GM23338 (cell line): ENCODE results near the gene FUZ. TPM values are rescaled to one million over a fixed set of nuclear protein-coding genes. Genes with fewer than 3 reads are reported as not detected.

Source experiments
- ATAC-seq: fragments of 200-7000 bp; cut with Tn5 transposase; 3 replicates; pipeline ENCODE4 v1.9.1; 2020
- DNase-seq: peaks from one replicate; pipeline ENCODE4 v3.0.0-alpha.2; 2015; ENCODE audit warnings: low spot score
- H2AFZ ChIP-seq: fragments of 200-600 bp; sonication (generic); 2 replicates; pipeline ENCODE4 v1.8.0; 2016; ENCODE audit warnings: antibody characterized with exemption, mild to moderate bottlenecking, moderate library complexity
- H3F3A ChIP-seq: fragments of 200-600 bp; sonication (generic); replicated peaks from 2 replicates; pipeline ENCODE4 v1.8.0; 2017; ENCODE audit warnings: antibody characterized with exemption, mixed run types, low read depth
- H3K27ac ChIP-seq: fragments of 200-600 bp; sonication (generic); 2 replicates; pipeline ENCODE4 v1.6.1; 2016; ENCODE audit warnings: low read depth
- H3K27me3 ChIP-seq: fragments of 200-600 bp; sonication (generic); 2 replicates; pipeline ENCODE4 v1.8.0; 2016; ENCODE audit warnings: mild to moderate bottlenecking, mixed run types, moderate library complexity; ENCODE audit not compliant: insufficient read depth
- H3K36me3 ChIP-seq: fragments of 200-600 bp; sonication (generic); 2 replicates; pipeline ENCODE4 v1.8.0; 2016; ENCODE audit warnings: mild to moderate bottlenecking; ENCODE audit not compliant: insufficient read depth
- H3K4me1 ChIP-seq: fragments of 200-600 bp; sonication (generic); 2 replicates; pipeline ENCODE4 v1.8.0; 2016; ENCODE audit warnings: mild to moderate bottlenecking, moderate library complexity; ENCODE audit not compliant: insufficient read depth
- H3K4me2 ChIP-seq: fragments of 200-600 bp; sonication (generic); 2 replicates; pipeline ENCODE4 v1.7.1; 2017; ENCODE audit warnings: mixed run types
- H3K4me3 ChIP-seq: fragments of 200-600 bp; sonication (generic); 2 replicates; pipeline ENCODE4 v1.6.1; 2016; ENCODE audit warnings: mixed run types
- H3K79me2 ChIP-seq: fragments of 200-600 bp; sonication (generic); replicated peaks from 2 replicates; pipeline ENCODE4 v1.8.0; 2017; ENCODE audit warnings: mild to moderate bottlenecking; ENCODE audit not compliant: insufficient read depth
- H3K9me2 ChIP-seq: fragments of 200-600 bp; sonication (generic); 2 replicates; pipeline ENCODE4 v1.8.0; 2017; ENCODE audit not compliant: insufficient read depth
- H4K20me1 ChIP-seq: fragments of 200-600 bp; sonication (generic); replicated peaks from 2 replicates; pipeline ENCODE4 v1.8.0; 2017; ENCODE audit warnings: mild to moderate bottlenecking; ENCODE audit not compliant: insufficient read depth
- H3K27ac Mint-ChIP-seq: 2 replicates; pipeline ENCODE4 v1.8.0; 2020; ENCODE audit warnings: inconsistent platforms, mild to moderate bottlenecking, moderate library complexity, mixed read lengths
- H3K27me3 Mint-ChIP-seq: 3 replicates; pipeline ENCODE4 v1.8.0; 2022; ENCODE audit warnings: low read depth, mild to moderate bottlenecking, moderate library complexity, mixed read lengths, inconsistent platforms; ENCODE audit not compliant: insufficient read depth, poor library complexity
- H3K36me3 Mint-ChIP-seq: 3 replicates; pipeline ENCODE4 v1.8.0; 2021; ENCODE audit warnings: low read depth, mild to moderate bottlenecking, inconsistent platforms, moderate library complexity, mixed read lengths
- H3K4me1 Mint-ChIP-seq: 3 replicates; pipeline ENCODE4 v1.8.0; 2020; ENCODE audit warnings: mild to moderate bottlenecking, inconsistent platforms, mixed read lengths
- H3K4me3 Mint-ChIP-seq: 3 replicates; pipeline ENCODE4 v1.8.0; 2021; ENCODE audit warnings: moderate library complexity, mild to moderate bottlenecking, inconsistent platforms, mixed read lengths
- H3K9me3 Mint-ChIP-seq: 3 replicates; pipeline ENCODE4 v1.8.0; 2020; ENCODE audit warnings: moderate library complexity, mild to moderate bottlenecking, inconsistent platforms, mixed read lengths
- EZH2 ChIP-seq: fragments of 200-600 bp; sonication (generic); IDR thresholded peaks from one replicate; pipeline ENCODE4 v1.8.0; 2017; ENCODE audit warnings: antibody characterized with exemption, mild to moderate bottlenecking, low read depth; ENCODE audit not compliant: unreplicated experiment
- EZH2phosphoT487 ChIP-seq: fragments of 200-600 bp; sonication (generic); IDR thresholded peaks from one replicate; pipeline ENCODE4 v1.8.1; 2018; ENCODE audit warnings: antibody characterized with exemption; ENCODE audit not compliant: unreplicated experiment
- NANOG ChIP-seq: IDR thresholded peaks from 2 replicates; pipeline ENCODE4 v1.6.1; 2016; ENCODE audit warnings: antibody characterized with exemption, borderline replicate concordance
- POLR2AphosphoS5 ChIP-seq: IDR thresholded peaks from 2 replicates; pipeline ENCODE4 v1.6.1; 2016; ENCODE audit warnings: antibody characterized with exemption, low read depth
- STAT1 ChIP-seq: IDR thresholded peaks from one replicate; pipeline ENCODE4 v1.6.1; 2016; ENCODE audit warnings: antibody characterized with exemption; ENCODE audit not compliant: unreplicated experiment
- ZNF114 ChIP-seq: fragments of 250-450 bp; sonication (Bioruptor Pico); IDR thresholded peaks from 2 replicates; pipeline ENCODE4 v1.5.0; 2020; ENCODE audit warnings: mild to moderate bottlenecking, moderate library complexity
- polyA plus RNA-seq: library from polyadenylated mRNA; unstranded; fragments of >200 nt; fragmentation: Nextera tagmentation; extraction: Ambion mirVana; gene quantifications from 2 replicates; pipeline ENCODE4 v1.2.1, GENCODE V29; 2016
- total RNA-seq: library from RNA; depleted of rRNA; stranded (reverse); fragments of >200 nt; shearing (Covaris generic); gene quantifications from 2 replicates; pipeline ENCODE4 v1.2.3, GENCODE V29; 2014
- TF ChIP-seq, protein P1 (sequence below): IDR thresholded peaks from 2 replicates; pipeline ENCODE4 v1.6.1; 2016; ENCODE audit warnings: antibody characterized with exemption
- TF ChIP-seq, protein P2 (sequence below): IDR thresholded peaks from one replicate; pipeline ENCODE4 v1.6.1; 2018; ENCODE audit warnings: antibody characterized with exemption; ENCODE audit not compliant: unreplicated experiment
- TF ChIP-seq, protein P3 (sequence below), 2 experiments: fragments of 200-600 bp in 1 of 2; sonication (generic) in 1 of 2; conservative IDR thresholded peaks; 2 replicates each; pipeline versions ENCODE4 v1.5.1 to v1.6.1; 2016 to 2017; ENCODE audit warnings: antibody characterized with exemption in 2 of 2, low read depth in 2 of 2, mild to moderate bottlenecking in 2 of 2, moderate library complexity in 1 of 2
- TF ChIP-seq, protein P4 (sequence below): fragments of 250-450 bp; sonication (Bioruptor Pico); IDR thresholded peaks from 2 replicates; pipeline ENCODE4 v1.5.0; 2020; ENCODE audit warnings: mild to moderate bottlenecking, moderate library complexity

The FUZ gene
- total and polyA plus RNA-seq, 2 experiments from 2014 or later: 24.3 to 34.8 TPM

DNA sequence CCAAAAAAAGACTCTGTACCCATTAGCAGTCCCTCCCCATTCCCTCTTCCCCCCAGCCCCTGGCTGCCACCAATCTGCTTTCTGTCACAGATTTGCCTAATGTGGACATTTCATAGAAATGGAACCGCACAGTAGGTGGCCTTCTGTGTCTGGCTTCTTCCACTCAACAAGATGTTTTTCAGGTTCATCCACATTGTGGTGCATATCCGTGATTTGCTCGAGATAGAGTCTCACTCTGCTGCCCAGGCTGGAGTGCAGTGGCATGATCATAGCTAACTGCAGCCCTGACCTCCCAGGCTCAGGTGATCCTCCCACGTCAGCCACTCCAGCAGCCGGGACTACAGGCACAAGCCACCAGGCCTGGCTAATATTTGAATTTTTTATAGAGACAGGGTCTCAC lies 25.3 kb downstream of the FUZ start:
- Histone ChIP-seq H3K36me3 (peaks cover 11% of the 10 kb centered on the region; the same call in 1 of the 2 replicates), H2AFZ (no peak overlapping the region), H3K79me2 (no peaks in the 10 kb centered on the region; the same call in 1 of the 2 replicates), H3F3A (no peaks in the 10 kb centered on the region), H4K20me1 (peaks cover 4% of the 10 kb centered on the region), H3K27ac (no peak overlapping the region), H3K4me1 (no peaks in the 10 kb centered on the region), H3K9me2 (no peaks in the 10 kb centered on the region), H3K27me3 (no peaks in the 10 kb centered on the region), H3K4me2 (no peak overlapping the region), H3K4me3 (no peak overlapping the region)
- Mint-ChIP-seq H3K4me3 (no peak overlapping the region), H3K27me3 (peaks cover 10% of the 10 kb centered on the region), H3K4me1 (no peaks in the 10 kb centered on the region), H3K36me3 (peaks cover 44% of the 10 kb centered on the region), H3K27ac (no peak overlapping the region), H3K9me3 (peaks cover 3% of the 10 kb centered on the region; the same call in 1 of the 3 replicates)
- DNase-seq (no peak), ATAC-seq (no peak)
- no peak for TF ChIP-seq ZNF114
- TF ChIP-seq, protein P1, sequence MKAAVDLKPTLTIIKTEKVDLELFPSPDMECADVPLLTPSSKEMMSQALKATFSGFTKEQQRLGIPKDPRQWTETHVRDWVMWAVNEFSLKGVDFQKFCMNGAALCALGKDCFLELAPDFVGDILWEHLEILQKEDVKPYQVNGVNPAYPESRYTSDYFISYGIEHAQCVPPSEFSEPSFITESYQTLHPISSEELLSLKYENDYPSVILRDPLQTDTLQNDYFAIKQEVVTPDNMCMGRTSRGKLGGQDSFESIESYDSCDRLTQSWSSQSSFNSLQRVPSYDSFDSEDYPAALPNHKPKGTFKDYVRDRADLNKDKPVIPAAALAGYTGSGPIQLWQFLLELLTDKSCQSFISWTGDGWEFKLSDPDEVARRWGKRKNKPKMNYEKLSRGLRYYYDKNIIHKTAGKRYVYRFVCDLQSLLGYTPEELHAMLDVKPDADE: no peak
- no peak for TF ChIP-seq EZH2phosphoT487
- TF ChIP-seq, protein P2, sequence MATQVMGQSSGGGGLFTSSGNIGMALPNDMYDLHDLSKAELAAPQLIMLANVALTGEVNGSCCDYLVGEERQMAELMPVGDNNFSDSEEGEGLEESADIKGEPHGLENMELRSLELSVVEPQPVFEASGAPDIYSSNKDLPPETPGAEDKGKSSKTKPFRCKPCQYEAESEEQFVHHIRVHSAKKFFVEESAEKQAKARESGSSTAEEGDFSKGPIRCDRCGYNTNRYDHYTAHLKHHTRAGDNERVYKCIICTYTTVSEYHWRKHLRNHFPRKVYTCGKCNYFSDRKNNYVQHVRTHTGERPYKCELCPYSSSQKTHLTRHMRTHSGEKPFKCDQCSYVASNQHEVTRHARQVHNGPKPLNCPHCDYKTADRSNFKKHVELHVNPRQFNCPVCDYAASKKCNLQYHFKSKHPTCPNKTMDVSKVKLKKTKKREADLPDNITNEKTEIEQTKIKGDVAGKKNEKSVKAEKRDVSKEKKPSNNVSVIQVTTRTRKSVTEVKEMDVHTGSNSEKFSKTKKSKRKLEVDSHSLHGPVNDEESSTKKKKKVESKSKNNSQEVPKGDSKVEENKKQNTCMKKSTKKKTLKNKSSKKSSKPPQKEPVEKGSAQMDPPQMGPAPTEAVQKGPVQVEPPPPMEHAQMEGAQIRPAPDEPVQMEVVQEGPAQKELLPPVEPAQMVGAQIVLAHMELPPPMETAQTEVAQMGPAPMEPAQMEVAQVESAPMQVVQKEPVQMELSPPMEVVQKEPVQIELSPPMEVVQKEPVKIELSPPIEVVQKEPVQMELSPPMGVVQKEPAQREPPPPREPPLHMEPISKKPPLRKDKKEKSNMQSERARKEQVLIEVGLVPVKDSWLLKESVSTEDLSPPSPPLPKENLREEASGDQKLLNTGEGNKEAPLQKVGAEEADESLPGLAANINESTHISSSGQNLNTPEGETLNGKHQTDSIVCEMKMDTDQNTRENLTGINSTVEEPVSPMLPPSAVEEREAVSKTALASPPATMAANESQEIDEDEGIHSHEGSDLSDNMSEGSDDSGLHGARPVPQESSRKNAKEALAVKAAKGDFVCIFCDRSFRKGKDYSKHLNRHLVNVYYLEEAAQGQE: no peak
- no peak for TF ChIP-seq NANOG
- no peak for TF ChIP-seq STAT1
- TF ChIP-seq, protein P3, sequence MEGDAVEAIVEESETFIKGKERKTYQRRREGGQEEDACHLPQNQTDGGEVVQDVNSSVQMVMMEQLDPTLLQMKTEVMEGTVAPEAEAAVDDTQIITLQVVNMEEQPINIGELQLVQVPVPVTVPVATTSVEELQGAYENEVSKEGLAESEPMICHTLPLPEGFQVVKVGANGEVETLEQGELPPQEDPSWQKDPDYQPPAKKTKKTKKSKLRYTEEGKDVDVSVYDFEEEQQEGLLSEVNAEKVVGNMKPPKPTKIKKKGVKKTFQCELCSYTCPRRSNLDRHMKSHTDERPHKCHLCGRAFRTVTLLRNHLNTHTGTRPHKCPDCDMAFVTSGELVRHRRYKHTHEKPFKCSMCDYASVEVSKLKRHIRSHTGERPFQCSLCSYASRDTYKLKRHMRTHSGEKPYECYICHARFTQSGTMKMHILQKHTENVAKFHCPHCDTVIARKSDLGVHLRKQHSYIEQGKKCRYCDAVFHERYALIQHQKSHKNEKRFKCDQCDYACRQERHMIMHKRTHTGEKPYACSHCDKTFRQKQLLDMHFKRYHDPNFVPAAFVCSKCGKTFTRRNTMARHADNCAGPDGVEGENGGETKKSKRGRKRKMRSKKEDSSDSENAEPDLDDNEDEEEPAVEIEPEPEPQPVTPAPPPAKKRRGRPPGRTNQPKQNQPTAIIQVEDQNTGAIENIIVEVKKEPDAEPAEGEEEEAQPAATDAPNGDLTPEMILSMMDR (conservative IDR thresholded peaks at IDR 0.05; ENCODE audit: low read depth in 2 of 2): no peak
- TF ChIP-seq, protein P4, sequence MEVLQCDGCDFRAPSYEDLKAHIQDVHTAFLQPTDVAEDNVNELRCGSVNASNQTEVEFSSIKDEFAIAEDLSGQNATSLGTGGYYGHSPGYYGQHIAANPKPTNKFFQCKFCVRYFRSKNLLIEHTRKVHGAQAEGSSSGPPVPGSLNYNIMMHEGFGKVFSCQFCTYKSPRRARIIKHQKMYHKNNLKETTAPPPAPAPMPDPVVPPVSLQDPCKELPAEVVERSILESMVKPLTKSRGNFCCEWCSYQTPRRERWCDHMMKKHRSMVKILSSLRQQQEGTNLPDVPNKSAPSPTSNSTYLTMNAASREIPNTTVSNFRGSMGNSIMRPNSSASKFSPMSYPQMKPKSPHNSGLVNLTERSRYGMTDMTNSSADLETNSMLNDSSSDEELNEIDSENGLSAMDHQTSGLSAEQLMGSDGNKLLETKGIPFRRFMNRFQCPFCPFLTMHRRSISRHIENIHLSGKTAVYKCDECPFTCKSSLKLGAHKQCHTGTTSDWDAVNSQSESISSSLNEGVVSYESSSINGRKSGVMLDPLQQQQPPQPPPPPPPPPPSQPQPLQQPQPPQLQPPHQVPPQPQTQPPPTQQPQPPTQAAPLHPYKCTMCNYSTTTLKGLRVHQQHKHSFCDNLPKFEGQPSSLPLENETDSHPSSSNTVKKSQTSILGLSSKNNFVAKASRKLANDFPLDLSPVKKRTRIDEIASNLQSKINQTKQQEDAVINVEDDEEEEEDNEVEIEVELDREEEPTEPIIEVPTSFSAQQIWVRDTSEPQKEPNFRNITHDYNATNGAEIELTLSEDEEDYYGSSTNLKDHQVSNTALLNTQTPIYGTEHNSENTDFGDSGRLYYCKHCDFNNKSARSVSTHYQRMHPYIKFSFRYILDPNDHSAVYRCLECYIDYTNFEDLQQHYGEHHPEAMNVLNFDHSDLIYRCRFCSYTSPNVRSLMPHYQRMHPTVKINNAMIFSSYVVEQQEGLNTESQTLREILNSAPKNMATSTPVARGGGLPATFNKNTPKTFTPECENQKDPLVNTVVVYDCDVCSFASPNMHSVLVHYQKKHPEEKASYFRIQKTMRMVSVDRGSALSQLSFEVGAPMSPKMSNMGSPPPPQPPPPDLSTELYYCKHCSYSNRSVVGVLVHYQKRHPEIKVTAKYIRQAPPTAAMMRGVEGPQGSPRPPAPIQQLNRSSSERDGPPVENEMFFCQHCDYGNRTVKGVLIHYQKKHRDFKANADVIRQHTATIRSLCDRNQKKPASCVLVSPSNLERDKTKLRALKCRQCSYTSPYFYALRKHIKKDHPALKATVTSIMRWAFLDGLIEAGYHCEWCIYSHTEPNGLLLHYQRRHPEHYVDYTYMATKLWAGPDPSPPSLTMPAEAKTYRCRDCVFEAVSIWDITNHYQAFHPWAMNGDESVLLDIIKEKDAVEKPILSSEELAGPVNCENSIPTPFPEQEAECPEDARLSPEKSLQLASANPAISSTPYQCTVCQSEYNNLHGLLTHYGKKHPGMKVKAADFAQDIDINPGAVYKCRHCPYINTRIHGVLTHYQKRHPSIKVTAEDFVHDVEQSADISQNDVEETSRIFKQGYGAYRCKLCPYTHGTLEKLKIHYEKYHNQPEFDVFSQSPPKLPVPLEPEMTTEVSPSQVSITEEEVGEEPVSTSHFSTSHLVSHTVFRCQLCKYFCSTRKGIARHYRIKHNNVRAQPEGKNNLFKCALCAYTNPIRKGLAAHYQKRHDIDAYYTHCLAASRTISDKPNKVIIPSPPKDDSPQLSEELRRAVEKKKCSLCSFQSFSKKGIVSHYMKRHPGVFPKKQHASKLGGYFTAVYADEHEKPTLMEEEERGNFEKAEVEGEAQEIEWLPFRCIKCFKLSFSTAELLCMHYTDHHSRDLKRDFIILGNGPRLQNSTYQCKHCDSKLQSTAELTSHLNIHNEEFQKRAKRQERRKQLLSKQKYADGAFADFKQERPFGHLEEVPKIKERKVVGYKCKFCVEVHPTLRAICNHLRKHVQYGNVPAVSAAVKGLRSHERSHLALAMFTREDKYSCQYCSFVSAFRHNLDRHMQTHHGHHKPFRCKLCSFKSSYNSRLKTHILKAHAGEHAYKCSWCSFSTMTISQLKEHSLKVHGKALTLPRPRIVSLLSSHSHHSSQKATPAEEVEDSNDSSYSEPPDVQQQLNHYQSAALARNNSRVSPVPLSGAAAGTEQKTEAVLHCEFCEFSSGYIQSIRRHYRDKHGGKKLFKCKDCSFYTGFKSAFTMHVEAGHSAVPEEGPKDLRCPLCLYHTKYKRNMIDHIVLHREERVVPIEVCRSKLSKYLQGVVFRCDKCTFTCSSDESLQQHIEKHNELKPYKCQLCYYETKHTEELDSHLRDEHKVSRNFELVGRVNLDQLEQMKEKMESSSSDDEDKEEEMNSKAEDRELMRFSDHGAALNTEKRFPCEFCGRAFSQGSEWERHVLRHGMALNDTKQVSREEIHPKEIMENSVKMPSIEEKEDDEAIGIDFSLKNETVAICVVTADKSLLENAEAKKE: no peak
- no peak for TF ChIP-seq EZH2
- no peak for TF ChIP-seq POLR2AphosphoS5
